Erythroblast (primary cell): ENCODE data around the gene HYAL2.

Experiments used
- GATA1 ChIP-seq: IDR thresholded peaks from 2 replicates; pipeline ENCODE4 v1.6.1; 2011; ENCODE audit warnings: low read depth, mild to moderate bottlenecking, control low read depth, low read length, moderate library complexity
- POLR2A ChIP-seq: IDR thresholded peaks from 2 replicates; pipeline ENCODE4 v1.6.1; 2011; ENCODE audit warnings: mild to moderate bottlenecking, low read length

DNA sequence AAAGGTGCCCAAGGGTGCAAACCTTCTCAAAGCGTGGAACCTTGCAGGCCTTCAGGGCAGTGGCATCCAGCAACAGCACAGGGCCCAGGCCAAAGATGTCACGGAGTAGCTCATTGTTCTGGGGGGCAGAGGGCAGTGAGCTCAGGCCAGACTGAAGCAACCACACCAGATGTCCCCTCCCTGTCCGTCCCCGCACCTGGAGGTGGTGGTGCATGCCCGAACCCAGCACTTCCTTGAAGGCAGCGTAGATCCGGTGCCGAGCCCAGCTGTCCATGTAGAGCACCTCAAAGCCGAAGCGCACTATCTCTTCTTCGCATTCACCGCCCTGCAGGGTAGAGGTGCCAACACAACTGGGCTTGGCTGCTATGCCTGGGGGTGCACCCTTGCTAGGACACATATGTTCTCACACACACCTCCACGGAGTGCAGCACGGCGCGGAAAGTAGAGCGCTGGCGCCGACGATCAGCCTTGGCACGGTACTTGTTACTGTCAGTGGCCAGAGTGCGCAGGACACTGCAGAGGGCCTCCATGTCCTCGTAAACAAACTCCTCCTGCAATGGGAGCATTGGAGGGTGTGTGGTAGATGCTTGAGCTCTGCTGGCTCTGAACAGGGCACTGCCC is 34.0 kb downstream of the HYAL2 start:
- TF ChIP-seq POLR2A (no peak), GATA1 (no peak)
